HuH-7.5 (cell line): ENCODE results near the gene ZBTB46.
"Not testable (repeated sequence)": the region's sequence is repeated elsewhere in the genome, so short reads cannot be mapped to it uniquely, and the experiment has no call there.

ENCODE experiments used
- DNase-seq: peaks from one replicate; pipeline ENCODE4 v3.0.0; 2011; ENCODE audit warnings: low spot score

The ZBTB46 gene

GRCh38 chr20:63858393-63859165 lies 27.5 kb upstream of the ZBTB46 start:
- peak; percentile 70 for DNase-seq

GRCh38 chr20:63857764-63858392 lies 26.8 kb upstream of the ZBTB46 start:
- no peak for DNase-seq

- no peak for DNase-seq
Measured at GRCh38 chr20:63856098-63856511, 25.0 kb upstream of the ZBTB46 start.

- peak; percentile 49 for DNase-seq
Measured at GRCh38 chr20:63855363-63856097, 24.5 kb upstream of the ZBTB46 start.

GRCh38 chr20:63854766-63855362 lies 23.8 kb upstream of the ZBTB46 start:
- peak; percentile 38 for DNase-seq

GRCh38 chr20:63854069-63854765 lies 23.2 kb upstream of the ZBTB46 start:
- DNase-seq: peak; percentile 43

- DNase-seq: not testable (repeated sequence)
Measured at GRCh38 chr20:63853733-63854068, 22.6 kb upstream of the ZBTB46 start.

- not testable (repeated sequence) for DNase-seq
Measured at GRCh38 chr20:63851548-63851943, 20.5 kb upstream of the ZBTB46 start.

GRCh38 chr20:63850689-63851547 lies 19.9 kb upstream of the ZBTB46 start:
- no peak for DNase-seq

- peak; percentile 41 for DNase-seq
Measured at GRCh38 chr20:63848003-63848911, 17.2 kb upstream of the ZBTB46 start.

GRCh38 chr20:63847237-63848002 lies 16.4 kb upstream of the ZBTB46 start:
- DNase-seq: no peak

GRCh38 chr20:63846888-63847236 lies 15.8 kb upstream of the ZBTB46 start:
- DNase-seq: no peak

GRCh38 chr20:63846128-63846771 lies 15.2 kb upstream of the ZBTB46 start:
- DNase-seq: peak; percentile 94

- no peak for DNase-seq
Measured at GRCh38 chr20:63844511-63844991, 13.5 kb upstream of the ZBTB46 start.

GRCh38 chr20:63843778-63844177 lies 12.7 kb upstream of the ZBTB46 start:
- DNase-seq: no peak

- DNase-seq: no peak
Measured at GRCh38 chr20:63843222-63843621, 12.2 kb upstream of the ZBTB46 start.

- DNase-seq: no peak
Measured at GRCh38 chr20:63842258-63842657, 11.2 kb upstream of the ZBTB46 start.

- no peak for DNase-seq
Measured at GRCh38 chr20:63840405-63840828, 9.4 kb upstream of the ZBTB46 start.

- no peak for DNase-seq
Measured at GRCh38 chr20:63839620-63840019, 8.6 kb upstream of the ZBTB46 start.
